ENCODE data around the gene BRD1.

BRD1 gene

DNA sequence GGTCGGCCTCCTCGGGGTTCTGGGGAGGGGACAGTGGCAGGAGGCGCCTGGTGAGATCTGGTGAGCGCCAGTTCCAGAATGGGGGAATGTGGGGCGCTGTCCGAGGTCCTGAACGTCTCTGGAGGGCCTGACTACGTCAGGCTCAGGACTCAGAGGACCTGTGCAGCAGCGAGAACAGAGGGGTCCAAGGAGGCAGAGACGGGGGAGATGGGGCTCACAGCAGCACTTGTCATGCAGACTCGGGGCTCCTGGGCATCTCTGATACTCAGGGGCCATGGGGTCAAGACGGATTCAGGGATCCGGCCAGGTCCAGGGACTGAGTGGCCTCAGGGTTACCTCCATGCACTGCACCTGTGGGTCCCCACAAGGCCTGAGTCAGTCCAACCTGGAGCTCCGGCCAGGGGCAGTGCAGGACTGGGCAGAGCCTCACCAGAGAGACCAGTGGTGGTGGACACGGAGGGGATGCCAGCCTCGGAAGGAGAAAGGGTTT is 92.2 kb downstream of the BRD1 start:
- Histone ChIP-seq H4K20me1 (ENCODE audit: insufficient read depth) (no peaks in the 10 kb centered on the region), H2AFZ (ENCODE audit: low read depth) (no peak overlapping the region), H3K4me1 (ENCODE audit: low read depth, poor library complexity, severe bottlenecking) (no peaks in the 10 kb centered on the region), H3K36me3 (ENCODE audit: insufficient read depth) (no peaks in the 10 kb centered on the region), H3K27ac (no peak overlapping the region), H3K27me3 (ENCODE audit: insufficient read depth, low read depth) (peaks cover 25% of the 10 kb centered on the region), H3K79me2 (ENCODE audit: insufficient read depth, low read depth) (no peaks in the 10 kb centered on the region), H3K4me3 (IDR thresholded peaks at IDR 0.05; ENCODE audit: insufficient read depth, low read depth, low read length) (no peak overlapping the region), H3K4me2 (no peak overlapping the region), H3K9ac (no peak overlapping the region)
- TF ChIP-seq, protein P1, sequence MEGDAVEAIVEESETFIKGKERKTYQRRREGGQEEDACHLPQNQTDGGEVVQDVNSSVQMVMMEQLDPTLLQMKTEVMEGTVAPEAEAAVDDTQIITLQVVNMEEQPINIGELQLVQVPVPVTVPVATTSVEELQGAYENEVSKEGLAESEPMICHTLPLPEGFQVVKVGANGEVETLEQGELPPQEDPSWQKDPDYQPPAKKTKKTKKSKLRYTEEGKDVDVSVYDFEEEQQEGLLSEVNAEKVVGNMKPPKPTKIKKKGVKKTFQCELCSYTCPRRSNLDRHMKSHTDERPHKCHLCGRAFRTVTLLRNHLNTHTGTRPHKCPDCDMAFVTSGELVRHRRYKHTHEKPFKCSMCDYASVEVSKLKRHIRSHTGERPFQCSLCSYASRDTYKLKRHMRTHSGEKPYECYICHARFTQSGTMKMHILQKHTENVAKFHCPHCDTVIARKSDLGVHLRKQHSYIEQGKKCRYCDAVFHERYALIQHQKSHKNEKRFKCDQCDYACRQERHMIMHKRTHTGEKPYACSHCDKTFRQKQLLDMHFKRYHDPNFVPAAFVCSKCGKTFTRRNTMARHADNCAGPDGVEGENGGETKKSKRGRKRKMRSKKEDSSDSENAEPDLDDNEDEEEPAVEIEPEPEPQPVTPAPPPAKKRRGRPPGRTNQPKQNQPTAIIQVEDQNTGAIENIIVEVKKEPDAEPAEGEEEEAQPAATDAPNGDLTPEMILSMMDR (conservative IDR thresholded peaks at IDR 0.05; ENCODE audit: low read depth, low read length) = no peak

DNA sequence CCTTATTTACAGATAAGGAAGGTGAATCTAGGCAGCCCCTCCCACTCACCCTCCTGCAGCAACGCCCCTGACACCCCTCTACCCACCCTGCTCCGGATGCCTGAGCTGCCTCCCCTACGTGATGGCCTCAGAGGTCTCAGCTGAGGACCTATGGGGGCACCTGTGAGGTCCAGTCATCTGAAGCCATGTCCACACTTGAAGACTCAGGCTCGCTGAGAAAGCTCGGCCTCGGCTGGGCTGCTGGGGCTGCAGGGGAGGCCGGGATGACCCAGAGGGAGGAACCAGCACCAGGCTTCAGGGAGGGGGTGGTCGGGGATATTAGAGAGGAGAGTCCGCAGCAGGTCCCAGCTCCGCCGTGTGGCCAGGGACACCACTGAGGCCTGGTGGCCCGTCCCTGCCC is 92.8 kb downstream of the BRD1 start:
- Histone ChIP-seq H2AFZ (ENCODE audit: low read depth) (no peak overlapping the region), H3K4me2 (no peak overlapping the region), H3K9ac (no peak overlapping the region), H3K27ac (no peak overlapping the region), H3K4me3 (IDR thresholded peaks at IDR 0.05; ENCODE audit: insufficient read depth, low read depth, low read length) (no peak overlapping the region), H3K79me2 (ENCODE audit: insufficient read depth, low read depth) (no peaks in the 10 kb centered on the region), H3K4me1 (ENCODE audit: low read depth, poor library complexity, severe bottlenecking) (no peaks in the 10 kb centered on the region), H3K36me3 (ENCODE audit: insufficient read depth) (no peaks in the 10 kb centered on the region), H4K20me1 (ENCODE audit: insufficient read depth) (no peaks in the 10 kb centered on the region), H3K27me3 (ENCODE audit: insufficient read depth, low read depth) (peaks cover 25% of the 10 kb centered on the region)
- TF ChIP-seq, protein P1 (conservative IDR thresholded peaks at IDR 0.05; ENCODE audit: low read depth, low read length) = no peak

DNA sequence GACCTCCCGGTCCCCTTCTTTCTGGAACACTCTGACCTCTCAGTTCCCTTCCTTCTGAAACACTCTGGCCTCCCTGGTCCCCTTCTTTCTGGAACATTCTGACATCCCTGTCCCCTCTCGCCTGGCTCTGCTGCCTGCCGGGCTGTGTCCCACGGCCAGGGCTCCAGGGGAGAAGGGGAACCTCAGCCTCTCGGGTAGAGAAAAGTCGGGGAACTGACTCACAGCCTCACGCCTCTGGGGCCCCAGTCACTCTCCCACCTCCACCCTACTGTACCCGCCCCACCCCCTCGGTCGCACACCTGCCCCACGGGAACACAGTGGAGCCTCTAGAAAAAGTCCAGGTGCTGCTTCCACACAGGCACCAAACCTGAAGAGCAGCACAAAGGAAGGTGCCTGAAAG is 93.3 kb downstream of the BRD1 start:
- no peak overlapping the region for H2AFZ ChIP-seq (ENCODE audit: low read depth)
- no peak overlapping the region for H3K27ac ChIP-seq

DNA sequence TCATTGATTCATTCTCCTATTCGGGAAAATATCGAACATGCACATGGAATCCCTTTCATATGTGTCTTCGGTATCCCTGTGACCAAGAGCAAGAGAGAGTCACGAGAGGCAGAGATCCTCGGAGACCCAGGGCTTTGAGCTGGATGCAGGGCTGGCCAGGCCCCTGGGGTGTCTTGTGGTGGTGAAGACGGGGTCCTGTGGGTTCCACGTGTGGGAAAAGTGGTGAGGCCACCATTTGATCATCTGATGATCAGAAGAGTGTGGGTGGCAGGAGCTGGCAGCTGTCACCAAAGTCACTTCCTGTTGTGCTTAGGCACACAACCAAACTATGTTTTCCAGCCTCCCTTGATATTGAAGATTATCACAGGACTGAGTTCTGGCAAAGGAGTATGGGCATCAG is 94.0 kb downstream of the BRD1 start:
- Histone ChIP-seq H2AFZ (ENCODE audit: low read depth) (no peak overlapping the region), H3K36me3 (ENCODE audit: insufficient read depth) (no peaks in the 10 kb centered on the region), H3K9ac (no peak overlapping the region), H4K20me1 (ENCODE audit: insufficient read depth) (no peaks in the 10 kb centered on the region), H3K4me1 (ENCODE audit: low read depth, poor library complexity, severe bottlenecking) (no peaks in the 10 kb centered on the region), H3K27ac (no peak overlapping the region), H3K27me3 (ENCODE audit: insufficient read depth, low read depth) (peaks cover 34% of the 10 kb centered on the region), H3K4me3 (IDR thresholded peaks at IDR 0.05; ENCODE audit: insufficient read depth, low read depth, low read length) (no peak overlapping the region), H3K79me2 (ENCODE audit: insufficient read depth, low read depth) (no peaks in the 10 kb centered on the region), H3K4me2 (no peak overlapping the region)
- TF ChIP-seq, protein P1 (conservative IDR thresholded peaks at IDR 0.05; ENCODE audit: low read depth, low read length) = no peak

More for the DNA sequence above, 93.3 kb downstream of the BRD1 start:
- H3K4me1 ChIP-seq (ENCODE audit: low read depth, poor library complexity, severe bottlenecking) = no peaks in the 10 kb centered on the region
- peaks cover 29% of the 10 kb centered on the region for H3K27me3 ChIP-seq (ENCODE audit: insufficient read depth, low read depth)
- no peak overlapping the region for H3K9ac ChIP-seq
- H3K79me2 ChIP-seq (ENCODE audit: insufficient read depth, low read depth) = no peaks in the 10 kb centered on the region
- TF ChIP-seq, protein P1 (conservative IDR thresholded peaks at IDR 0.05; ENCODE audit: low read depth, low read length) = no peak
- no peak overlapping the region for H3K4me3 ChIP-seq (IDR thresholded peaks at IDR 0.05; ENCODE audit: insufficient read depth, low read depth, low read length)
- no peak overlapping the region for H3K4me2 ChIP-seq
- H4K20me1 ChIP-seq (ENCODE audit: insufficient read depth) = no peaks in the 10 kb centered on the region
- H3K36me3 ChIP-seq (ENCODE audit: insufficient read depth) = no peaks in the 10 kb centered on the region
